Activated CD4-positive, alpha-beta T cell treated with anti-CD3 and anti-CD28 coated beads for 24 hours (primary cell): ENCODE measurements around the gene RAP1GAP.

Experiments
- DNase-seq, 2 donors: peaks; one replicate each; pipeline ENCODE4 v3.0.0-alpha.2; 2020; ENCODE audit warnings: low read depth in 2 of 2

The RAP1GAP gene

DNA sequence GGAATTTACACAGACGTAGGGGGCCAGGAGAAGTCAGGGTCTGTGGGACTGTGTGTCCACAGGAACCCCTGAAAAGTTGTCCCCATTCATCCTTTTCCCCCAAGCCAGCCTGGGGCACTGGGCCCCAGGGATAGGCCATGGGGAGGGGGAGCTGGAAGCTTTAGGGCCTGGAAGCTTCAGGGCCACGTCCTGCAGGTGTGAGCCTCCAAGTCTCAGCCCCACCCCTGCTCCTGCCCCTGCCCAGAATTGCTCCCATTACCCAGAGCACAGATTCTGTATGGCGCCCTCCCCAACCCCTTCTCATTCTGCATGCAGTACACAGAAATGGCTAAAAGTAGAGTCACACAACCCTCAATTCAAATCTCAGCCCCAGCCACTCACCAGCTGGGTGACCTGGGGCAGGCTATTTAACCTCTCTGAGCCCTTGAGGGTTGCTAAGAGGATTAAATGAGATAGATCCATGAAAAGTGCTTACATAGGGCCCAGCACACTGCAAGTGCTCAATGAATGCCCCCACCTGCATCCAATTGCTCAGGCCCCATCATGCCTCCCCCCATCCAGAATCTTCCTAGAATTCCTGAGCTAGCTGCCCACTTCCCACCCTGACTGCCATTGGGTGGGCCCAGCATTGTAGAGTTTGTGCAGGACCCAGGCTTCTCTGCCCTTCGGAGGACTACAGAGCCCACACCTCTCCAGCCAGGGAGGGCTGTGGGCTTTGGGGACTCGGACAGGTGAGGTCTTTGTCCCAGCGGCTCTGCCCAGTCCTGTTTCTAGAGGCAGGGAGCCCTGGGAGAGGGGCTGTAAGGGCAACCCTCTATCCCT is 6.5 kb downstream of the RAP1GAP start:
- DNase-seq = no peak

- DNase-seq = no peak
Observed at GRCh38 chr1:21661886-21662285, 7.3 kb downstream of the RAP1GAP start.

GRCh38 chr1:21659924-21660326 is 9.2 kb downstream of the RAP1GAP start:
- no peak for DNase-seq

DNA sequence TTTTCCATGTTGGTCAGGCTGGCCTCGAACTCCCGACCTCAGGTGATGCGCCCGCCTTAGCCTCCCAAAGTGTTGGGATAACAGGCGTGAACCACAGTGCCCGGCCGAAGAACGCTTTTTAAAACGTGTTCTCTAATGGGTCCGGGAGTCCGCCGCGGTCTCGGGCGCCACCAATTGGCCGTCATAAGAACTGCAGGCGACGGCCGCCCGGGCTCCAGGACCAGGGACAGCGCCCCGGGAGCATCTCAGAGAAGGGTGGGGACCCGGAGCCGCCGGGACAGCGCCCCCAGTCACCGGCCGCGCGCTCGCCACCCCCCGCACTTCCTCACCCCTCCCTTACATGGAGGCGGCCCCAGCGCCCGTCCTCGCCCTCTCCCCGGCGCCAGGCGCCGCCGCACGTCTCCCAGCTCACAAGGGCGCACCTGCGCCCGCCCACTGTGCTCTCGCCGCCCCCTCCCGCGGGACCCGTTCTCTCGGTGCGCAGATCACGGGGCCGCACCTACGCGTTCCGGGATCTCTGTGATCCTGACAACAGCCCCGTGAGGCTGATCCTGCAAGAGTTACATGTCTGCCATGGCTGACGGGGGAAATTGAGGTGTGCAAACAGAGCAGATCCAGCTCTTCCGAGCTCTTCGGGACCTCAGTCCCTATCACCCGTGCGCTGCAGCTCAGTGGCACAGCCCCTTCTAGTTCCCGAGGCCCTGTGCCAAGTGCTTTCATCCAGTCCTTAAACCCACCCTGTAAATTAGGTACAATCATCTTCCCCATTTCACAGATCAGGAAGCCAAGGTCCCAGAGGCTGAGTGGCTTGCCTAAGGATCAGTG is 9.8 kb downstream of the RAP1GAP start:
- DNase-seq = peak; percentile 62 to 63

DNA sequence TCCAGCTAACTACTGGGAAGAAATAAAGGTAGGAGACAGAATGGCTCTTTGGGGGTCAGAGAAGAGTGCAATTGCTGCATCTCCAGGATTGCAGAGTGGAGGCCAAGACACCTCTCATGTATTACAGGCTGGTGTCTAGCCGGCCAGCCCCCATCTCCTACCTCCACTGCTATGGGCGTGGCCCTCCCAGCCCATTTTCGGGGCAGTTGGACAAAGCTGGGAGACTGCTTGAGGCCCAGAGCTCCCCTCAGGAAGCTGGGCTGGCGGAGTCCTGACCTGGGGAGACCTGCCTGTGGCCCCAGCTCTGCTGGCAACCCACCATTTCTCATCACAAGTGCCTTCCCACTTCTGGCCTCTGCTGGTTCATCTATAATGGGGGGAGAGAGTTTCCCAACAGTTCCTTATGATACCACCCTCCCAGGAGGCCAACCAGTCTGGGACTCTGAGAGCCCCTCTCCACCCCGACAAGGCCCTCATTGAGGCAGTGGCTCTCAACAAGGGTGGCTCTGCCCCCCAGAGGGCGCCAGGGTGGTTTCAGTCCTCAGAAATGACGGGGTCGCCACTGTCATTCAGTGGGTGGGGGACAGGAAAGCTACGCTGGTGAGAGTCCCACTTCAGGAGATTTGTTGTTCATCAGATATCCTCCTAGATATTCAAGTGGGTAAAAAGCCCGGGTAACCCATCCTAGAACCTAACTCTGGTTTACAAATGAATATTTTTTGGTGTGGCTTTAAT is 11.5 kb downstream of the RAP1GAP start:
- no peak for DNase-seq

- DNase-seq = no peak
Observed at GRCh38 chr1:21655748-21656147, 13.4 kb downstream of the RAP1GAP start.

- DNase-seq = no peak
Observed at GRCh38 chr1:21655259-21655658, 13.9 kb downstream of the RAP1GAP start.

DNA sequence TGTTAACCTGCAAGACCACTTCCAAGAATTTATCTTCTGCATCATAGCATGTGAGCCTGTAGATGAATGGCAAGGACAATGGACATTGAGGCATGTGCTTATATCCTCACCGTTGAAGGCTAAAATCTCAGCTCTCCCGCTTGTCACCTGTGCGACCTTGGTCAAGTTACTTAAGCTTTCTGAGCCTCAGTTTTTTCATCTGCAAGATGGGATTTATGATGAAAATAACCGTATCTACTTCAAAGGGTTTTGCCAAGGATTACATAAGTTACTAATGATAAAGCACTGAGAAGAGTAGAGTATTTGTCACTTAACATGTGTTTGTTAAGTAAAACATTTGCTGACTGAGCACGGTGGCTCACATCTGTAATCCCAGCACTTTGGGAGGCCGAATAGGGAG is 14.9 kb downstream of the RAP1GAP start:
- DNase-seq = no peak

GRCh38 chr1:21653744-21654100 is 15.4 kb downstream of the RAP1GAP start:
- DNase-seq = no peak

DNA sequence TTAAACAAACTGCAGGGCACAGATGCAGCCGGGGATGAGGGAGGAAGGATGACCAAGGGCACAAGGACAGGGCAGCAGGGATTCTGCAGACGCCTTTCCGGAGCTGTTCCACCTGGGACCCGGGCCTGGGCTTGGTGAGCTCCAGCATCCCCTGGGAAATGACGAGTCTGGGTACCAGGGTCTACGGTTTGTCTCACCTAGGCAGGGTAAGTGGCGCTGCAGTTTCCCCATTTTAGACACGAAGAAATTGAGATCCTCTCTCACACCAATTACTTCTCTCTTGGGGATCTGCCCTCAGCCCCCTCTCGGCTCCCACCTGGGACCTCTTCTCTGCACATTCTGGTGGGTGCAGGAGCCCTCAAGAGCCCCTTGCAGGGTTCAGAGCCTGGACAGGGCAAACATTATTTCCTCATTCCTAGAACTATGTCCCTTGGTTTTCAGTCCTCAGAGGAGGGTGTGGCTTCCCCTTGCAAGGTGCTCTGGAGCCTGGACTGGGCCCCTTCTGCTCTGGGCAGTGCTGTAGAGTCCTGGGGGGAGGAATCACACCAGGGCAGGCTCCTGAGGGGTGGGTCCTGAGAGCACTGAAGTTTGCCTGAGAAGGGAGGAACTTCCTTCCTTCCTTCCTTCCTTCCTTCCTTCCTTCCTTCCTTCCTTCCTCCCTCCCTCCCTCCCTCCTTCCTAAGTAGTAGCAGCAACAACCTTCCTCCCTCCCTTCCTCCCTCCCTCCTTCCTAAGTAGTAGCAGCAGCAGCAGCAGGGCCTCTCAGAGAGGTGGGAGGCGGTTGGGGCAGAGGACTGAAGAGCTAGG is 16.0 kb downstream of the RAP1GAP start:
- no peak for DNase-seq

- no peak for DNase-seq
Observed at GRCh38 chr1:21652101-21652936, 16.8 kb downstream of the RAP1GAP start.

- DNase-seq = no peak
Observed at GRCh38 chr1:21651214-21652042, 17.7 kb downstream of the RAP1GAP start.

GRCh38 chr1:21650400-21650799 is 18.8 kb downstream of the RAP1GAP start:
- no peak for DNase-seq

GRCh38 chr1:21649315-21649714 is 19.8 kb downstream of the RAP1GAP start:
- no peak for DNase-seq

- no peak for DNase-seq
Observed at GRCh38 chr1:21648791-21649190, 20.4 kb downstream of the RAP1GAP start.

DNA sequence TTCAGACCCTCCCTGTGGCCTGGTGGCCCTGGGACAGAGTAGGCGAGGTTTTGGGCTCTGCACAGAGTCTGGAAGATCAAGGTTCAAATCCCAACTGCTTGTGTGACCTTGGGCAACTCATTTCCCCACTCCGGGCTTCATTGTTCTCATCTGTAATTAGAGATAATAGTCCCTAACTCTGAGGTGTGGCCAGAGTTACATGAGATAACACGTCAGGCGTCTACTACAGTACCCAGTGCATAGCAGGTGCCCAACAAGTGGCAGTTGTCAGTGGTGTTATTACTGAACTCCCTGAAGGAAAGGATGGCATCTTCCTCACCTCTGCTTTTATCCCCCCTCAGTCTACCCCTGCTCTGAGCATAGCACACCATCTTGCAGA is 20.8 kb downstream of the RAP1GAP start:
- no peak for DNase-seq

DNA sequence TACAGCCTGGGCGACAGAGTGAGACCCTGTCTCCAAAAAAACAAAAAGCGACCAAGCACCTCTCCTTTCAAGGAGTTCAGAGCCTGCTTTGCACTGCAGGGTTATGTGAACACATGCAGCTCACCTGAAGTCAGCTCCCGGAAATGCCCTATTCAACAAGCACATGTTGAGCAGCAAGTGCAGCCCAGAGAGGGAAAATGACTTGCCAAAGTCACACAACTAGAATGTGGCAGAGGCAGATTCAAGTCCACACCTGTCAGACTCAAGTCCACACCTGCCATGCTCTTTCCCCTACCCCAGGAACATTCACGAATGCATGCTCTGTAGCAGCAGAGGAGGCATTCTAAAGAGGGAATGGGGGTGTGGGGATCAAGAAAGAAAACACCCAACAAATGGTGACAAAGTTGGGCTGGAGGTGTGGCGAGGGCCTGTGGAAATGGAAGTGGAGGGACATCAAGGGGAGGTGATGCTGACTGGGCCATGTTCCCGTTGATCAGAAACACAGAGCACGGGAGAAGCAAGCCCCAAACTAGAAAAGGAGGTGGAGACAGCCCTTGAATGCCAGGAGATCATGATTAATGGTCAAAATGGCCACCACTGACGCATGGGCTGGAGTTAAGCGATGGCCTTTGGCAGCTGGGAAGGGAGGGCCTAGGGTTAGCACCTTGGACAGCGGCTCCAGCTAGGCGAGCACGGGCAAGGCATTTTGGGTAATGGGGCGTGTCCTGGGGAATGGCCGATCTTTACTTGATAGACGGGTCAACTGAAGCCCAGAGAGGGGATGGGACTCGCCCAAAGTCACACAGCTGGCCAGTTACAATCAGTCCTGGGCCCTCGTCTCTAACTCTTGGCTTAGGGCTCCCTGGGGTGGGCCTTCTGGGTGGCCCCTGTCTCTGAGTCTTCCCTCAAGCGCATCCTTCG is 21.5 kb downstream of the RAP1GAP start:
- DNase-seq = no peak

- DNase-seq = no peak
Observed at GRCh38 chr1:21645550-21645949, 23.6 kb downstream of the RAP1GAP start.

DNA sequence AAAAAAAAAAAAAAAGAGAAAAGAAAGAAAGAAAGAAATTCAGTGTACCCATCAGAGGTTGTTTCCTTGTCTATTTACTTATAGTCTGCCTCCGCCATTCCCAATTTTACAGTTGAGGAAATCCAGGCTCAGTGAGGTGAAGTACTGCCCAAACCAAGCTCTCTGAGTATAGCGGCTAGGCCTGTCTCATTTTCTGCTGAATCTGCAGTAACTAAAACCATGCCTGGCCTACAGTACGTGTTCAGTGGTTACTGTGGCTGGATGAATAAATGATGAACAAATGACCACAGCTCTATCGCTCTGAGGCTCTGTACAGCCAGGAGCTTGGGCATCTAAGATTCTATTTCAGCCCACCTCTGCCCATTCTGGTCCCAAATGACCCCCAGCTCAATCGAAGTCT is 24.3 kb downstream of the RAP1GAP start:
- no peak for DNase-seq
